Middle frontal gyrus (tissue), 1 donor: ENCODE measurements around the gene JAKMIP3.

Experiments
- DNase-seq: peaks from one replicate; pipeline ENCODE4 v3.0.0-alpha.2; 2015; ENCODE audit warnings: low spot score; ENCODE audit errors: extremely low spot score

JAKMIP3 gene

GRCh38 chr10:132097609-132098377 lies 32.0 kb downstream of the JAKMIP3 start:
- DNase-seq = no peak

GRCh38 chr10:132098539-132099388 lies 33.0 kb downstream of the JAKMIP3 start:
- no peak for DNase-seq

GRCh38 chr10:132099389-132100090 lies 33.8 kb downstream of the JAKMIP3 start:
- no peak for DNase-seq

GRCh38 chr10:132100091-132100481 lies 34.3 kb downstream of the JAKMIP3 start:
- no peak for DNase-seq

- no peak for DNase-seq
These were observed 35.0 kb downstream of the JAKMIP3 start for GRCh38 chr10:132100556-132101349.

- no peak for DNase-seq
These were observed 35.8 kb downstream of the JAKMIP3 start for GRCh38 chr10:132101529-132101928.

GRCh38 chr10:132102071-132102716 lies 36.4 kb downstream of the JAKMIP3 start:
- no peak for DNase-seq

- no peak for DNase-seq
These were observed 37.0 kb downstream of the JAKMIP3 start for GRCh38 chr10:132102717-132103110.

GRCh38 chr10:132103116-132103910 lies 37.6 kb downstream of the JAKMIP3 start:
- no peak for DNase-seq

GRCh38 chr10:132104062-132104461 lies 38.3 kb downstream of the JAKMIP3 start:
- DNase-seq = no peak

GRCh38 chr10:132104471-132105301 lies 38.9 kb downstream of the JAKMIP3 start:
- DNase-seq = no peak

- DNase-seq = no peak
These were observed 39.7 kb downstream of the JAKMIP3 start for GRCh38 chr10:132105302-132105995.

GRCh38 chr10:132106431-132106830 lies 40.7 kb downstream of the JAKMIP3 start:
- no peak for DNase-seq

- DNase-seq = no peak
These were observed 41.6 kb downstream of the JAKMIP3 start for GRCh38 chr10:132107186-132107948.

GRCh38 chr10:132107949-132108877 lies 42.5 kb downstream of the JAKMIP3 start:
- no peak for DNase-seq

GRCh38 chr10:132109341-132110110 lies 43.8 kb downstream of the JAKMIP3 start:
- no peak for DNase-seq
